ENCODE data around the gene PP2D1. TPM values are rescaled to one million over a fixed set of nuclear protein-coding genes. Genes with fewer than 3 reads are reported as not detected.
"Not testable (repeated sequence)": the region's sequence is repeated elsewhere in the genome, so short reads cannot be mapped to it uniquely, and the experiment has no call there.

Gene PP2D1
- not detected for total RNA-seq

GRCh38 chr3:20012164-20012563 is at the start of gene PP2D1:
Gene PP2D1 (minus strand): TSS chr3:20012264. CDS start chr3:20012072, 192 bp downstream.
- DNase-seq: no peak

GRCh38 chr3:20060974-20061685 is 49.1 kb upstream of the PP2D1 start:
- no peak for DNase-seq

- no peak for DNase-seq
Measured at GRCh38 chr3:20059929-20060328, 47.9 kb upstream of the PP2D1 start.

GRCh38 chr3:20057612-20058180 is 45.6 kb upstream of the PP2D1 start:
- DNase-seq: no peak

- no peak for DNase-seq
Measured at GRCh38 chr3:20056725-20057611, 44.9 kb upstream of the PP2D1 start.

GRCh38 chr3:20055842-20056241 is 43.8 kb upstream of the PP2D1 start:
- no peak for DNase-seq

- DNase-seq: no peak
Measured at GRCh38 chr3:20055020-20055775, 43.1 kb upstream of the PP2D1 start.

- DNase-seq: no peak
Measured at GRCh38 chr3:20054549-20054987, 42.5 kb upstream of the PP2D1 start.

GRCh38 chr3:20052851-20053250 is 40.8 kb upstream of the PP2D1 start:
- DNase-seq: no peak

- DNase-seq: no peak
Measured at GRCh38 chr3:20051123-20051806, 39.2 kb upstream of the PP2D1 start.

- no peak for DNase-seq
Measured at GRCh38 chr3:20047976-20048883, 36.2 kb upstream of the PP2D1 start.

GRCh38 chr3:20047341-20047779 is 35.3 kb upstream of the PP2D1 start:
- no peak for DNase-seq

- DNase-seq: no peak
Measured at GRCh38 chr3:20046556-20046955, 34.5 kb upstream of the PP2D1 start.

- not testable (repeated sequence) for DNase-seq
Measured at GRCh38 chr3:20045141-20045540, 33.1 kb upstream of the PP2D1 start.

GRCh38 chr3:20043825-20044224 is 31.8 kb upstream of the PP2D1 start:
- no peak for DNase-seq

- peak; percentile 26 for DNase-seq
Measured at GRCh38 chr3:20043396-20043795, 31.3 kb upstream of the PP2D1 start.

- DNase-seq: no peak
Measured at GRCh38 chr3:20042331-20042730, 30.3 kb upstream of the PP2D1 start.

GRCh38 chr3:20041197-20041780 is 29.2 kb upstream of the PP2D1 start:
- DNase-seq: peak; percentile 92

GRCh38 chr3:20040548-20041196 is 28.6 kb upstream of the PP2D1 start:
- DNase-seq: peak; percentile 71

All from occipital lobe (tissue), 2 donors.